ENCODE data around the gene CADM1.

Gene CADM1

DNA sequence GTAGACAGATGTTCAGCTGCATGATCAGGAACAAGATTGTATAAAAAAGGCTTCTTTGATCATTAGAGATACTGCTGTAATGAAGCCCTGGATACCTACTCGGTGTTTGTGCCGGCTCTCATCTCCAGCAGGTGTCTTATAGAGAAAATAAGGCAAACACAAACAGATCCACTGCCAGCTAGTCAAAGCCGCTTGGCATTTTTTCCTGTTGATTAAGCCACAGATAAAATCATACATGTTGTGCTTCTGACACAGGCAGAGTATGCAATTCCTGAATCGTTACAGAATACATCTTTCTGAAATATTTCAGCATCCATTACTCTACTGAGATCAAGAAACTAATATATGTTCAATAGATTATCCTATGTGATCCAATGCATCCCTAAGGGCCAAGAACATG is 206.9 kb downstream of the CADM1 start:
- no peak for TF ChIP-seq SIN3A (IDR thresholded peaks at IDR 0.05; ENCODE audit: borderline replicate concordance, insufficient read depth, low read length)

DNA sequence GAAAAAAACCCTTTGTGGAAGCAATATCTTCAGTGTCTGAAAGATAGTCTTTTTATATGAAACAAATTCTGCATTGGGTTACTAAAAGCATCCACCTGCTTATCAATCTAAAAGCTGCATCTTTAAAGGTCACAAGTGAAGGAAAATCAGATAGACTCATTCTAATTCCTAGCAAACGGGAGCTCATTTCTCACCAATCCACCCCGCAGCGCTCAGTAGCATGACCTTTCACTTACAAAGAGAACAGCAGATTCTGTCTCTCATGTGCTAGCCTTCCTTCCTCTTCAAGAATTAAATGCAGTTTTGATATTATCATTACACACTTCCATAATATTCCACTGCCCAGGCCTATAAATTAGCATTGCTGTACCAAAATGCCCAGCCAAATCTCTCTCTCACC is 212.9 kb downstream of the CADM1 start:
- TF ChIP-seq SIN3A (IDR thresholded peaks at IDR 0.05; ENCODE audit: borderline replicate concordance, insufficient read depth, low read length) (no peak), TAF1 (IDR thresholded peaks at IDR 0.05; ENCODE audit: borderline replicate concordance, insufficient read depth, low read length) (no peak), FOXP2 (optimal IDR thresholded peaks at IDR 0.05; ENCODE audit: borderline replicate concordance, extremely low read depth, extremely low read length, insufficient read depth) (no peak), POLR2AphosphoS5 (IDR thresholded peaks at IDR 0.05; ENCODE audit: low read depth, low read length) (no peak)
- TF ChIP-seq, protein P1, sequence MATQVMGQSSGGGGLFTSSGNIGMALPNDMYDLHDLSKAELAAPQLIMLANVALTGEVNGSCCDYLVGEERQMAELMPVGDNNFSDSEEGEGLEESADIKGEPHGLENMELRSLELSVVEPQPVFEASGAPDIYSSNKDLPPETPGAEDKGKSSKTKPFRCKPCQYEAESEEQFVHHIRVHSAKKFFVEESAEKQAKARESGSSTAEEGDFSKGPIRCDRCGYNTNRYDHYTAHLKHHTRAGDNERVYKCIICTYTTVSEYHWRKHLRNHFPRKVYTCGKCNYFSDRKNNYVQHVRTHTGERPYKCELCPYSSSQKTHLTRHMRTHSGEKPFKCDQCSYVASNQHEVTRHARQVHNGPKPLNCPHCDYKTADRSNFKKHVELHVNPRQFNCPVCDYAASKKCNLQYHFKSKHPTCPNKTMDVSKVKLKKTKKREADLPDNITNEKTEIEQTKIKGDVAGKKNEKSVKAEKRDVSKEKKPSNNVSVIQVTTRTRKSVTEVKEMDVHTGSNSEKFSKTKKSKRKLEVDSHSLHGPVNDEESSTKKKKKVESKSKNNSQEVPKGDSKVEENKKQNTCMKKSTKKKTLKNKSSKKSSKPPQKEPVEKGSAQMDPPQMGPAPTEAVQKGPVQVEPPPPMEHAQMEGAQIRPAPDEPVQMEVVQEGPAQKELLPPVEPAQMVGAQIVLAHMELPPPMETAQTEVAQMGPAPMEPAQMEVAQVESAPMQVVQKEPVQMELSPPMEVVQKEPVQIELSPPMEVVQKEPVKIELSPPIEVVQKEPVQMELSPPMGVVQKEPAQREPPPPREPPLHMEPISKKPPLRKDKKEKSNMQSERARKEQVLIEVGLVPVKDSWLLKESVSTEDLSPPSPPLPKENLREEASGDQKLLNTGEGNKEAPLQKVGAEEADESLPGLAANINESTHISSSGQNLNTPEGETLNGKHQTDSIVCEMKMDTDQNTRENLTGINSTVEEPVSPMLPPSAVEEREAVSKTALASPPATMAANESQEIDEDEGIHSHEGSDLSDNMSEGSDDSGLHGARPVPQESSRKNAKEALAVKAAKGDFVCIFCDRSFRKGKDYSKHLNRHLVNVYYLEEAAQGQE (IDR thresholded peaks at IDR 0.05; ENCODE audit: insufficient read depth in 1 of 2, low read depth in 2 of 2, low read length in 2 of 2) = no peak

DNA sequence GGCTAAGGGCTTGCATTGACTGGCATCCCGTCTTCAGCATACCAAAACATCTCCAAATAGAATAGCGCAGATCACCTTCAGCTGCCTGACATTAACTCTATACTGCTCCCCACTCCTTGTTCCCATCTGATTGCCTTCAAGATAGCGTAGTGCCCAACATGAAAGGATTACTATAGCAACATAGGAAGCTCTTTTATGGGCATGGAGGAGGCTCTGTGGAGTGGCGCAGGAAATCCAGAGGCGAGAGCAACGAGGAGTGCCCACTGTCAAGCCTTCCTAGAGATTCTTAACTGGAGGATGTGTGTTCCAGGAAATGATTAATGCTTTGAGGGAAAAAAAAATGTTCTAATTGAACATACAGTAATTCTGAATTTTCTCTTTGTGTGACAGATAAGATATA is 213.3 kb downstream of the CADM1 start:
- no peak for TF ChIP-seq SIN3A (IDR thresholded peaks at IDR 0.05; ENCODE audit: borderline replicate concordance, insufficient read depth, low read length)
- TF ChIP-seq POLR2AphosphoS5 (IDR thresholded peaks at IDR 0.05; ENCODE audit: low read depth, low read length) = no peak
- TF ChIP-seq, protein P1 (IDR thresholded peaks at IDR 0.05; ENCODE audit: insufficient read depth in 1 of 2, low read depth in 2 of 2, low read length in 2 of 2) = no peak
- TF ChIP-seq TAF1 (IDR thresholded peaks at IDR 0.05; ENCODE audit: borderline replicate concordance, insufficient read depth, low read length) = no peak
- TF ChIP-seq FOXP2 (optimal IDR thresholded peaks at IDR 0.05; ENCODE audit: borderline replicate concordance, extremely low read depth, extremely low read length, insufficient read depth) = no peak

DNA sequence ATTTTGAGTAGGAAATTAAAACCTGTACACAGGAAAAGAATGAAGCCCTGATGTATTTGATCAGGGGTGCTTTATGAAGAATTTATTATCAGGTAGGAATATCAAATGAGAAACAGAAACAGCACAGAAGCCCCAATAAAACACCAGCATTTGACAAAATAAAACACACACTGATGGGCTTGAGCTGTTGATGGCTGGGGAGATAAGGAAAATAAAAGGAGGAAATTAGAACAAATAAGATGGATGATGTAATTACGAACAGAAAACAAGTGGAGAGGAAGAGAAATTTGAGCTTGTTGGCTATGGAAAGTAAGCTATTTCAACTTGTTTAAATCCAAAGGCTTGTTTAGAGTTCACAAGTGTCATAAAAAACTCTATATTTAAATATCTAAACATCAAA is 213.7 kb downstream of the CADM1 start:
- TF ChIP-seq TAF1 (IDR thresholded peaks at IDR 0.05; ENCODE audit: borderline replicate concordance, insufficient read depth, low read length) = no peak
- TF ChIP-seq FOXP2 (optimal IDR thresholded peaks at IDR 0.05; ENCODE audit: borderline replicate concordance, extremely low read depth, extremely low read length, insufficient read depth) = no peak
- TF ChIP-seq, protein P1 (IDR thresholded peaks at IDR 0.05; ENCODE audit: insufficient read depth in 1 of 2, low read depth in 2 of 2, low read length in 2 of 2) = no peak
- no peak for TF ChIP-seq SIN3A (IDR thresholded peaks at IDR 0.05; ENCODE audit: borderline replicate concordance, insufficient read depth, low read length)
- TF ChIP-seq POLR2AphosphoS5 (IDR thresholded peaks at IDR 0.05; ENCODE audit: low read depth, low read length) = no peak

- TF ChIP-seq FOXP2 (optimal IDR thresholded peaks at IDR 0.05; ENCODE audit: borderline replicate concordance, extremely low read depth, extremely low read length, insufficient read depth) (no peak), SIN3A (IDR thresholded peaks at IDR 0.05; ENCODE audit: borderline replicate concordance, insufficient read depth, low read length) (no peak), POLR2AphosphoS5 (IDR thresholded peaks at IDR 0.05; ENCODE audit: low read depth, low read length) (no peak), TAF1 (IDR thresholded peaks at IDR 0.05; ENCODE audit: borderline replicate concordance, insufficient read depth, low read length) (no peak)
- TF ChIP-seq, protein P1 (IDR thresholded peaks at IDR 0.05; ENCODE audit: insufficient read depth in 1 of 2, low read depth in 2 of 2, low read length in 2 of 2) = no peak
Measured at GRCh38 chr11:115287266-115287665, 216.9 kb downstream of the CADM1 start.

Data from PFSK-1 (cell line).